ENCODE measurements around the gene EXO1.
"Not testable (repeated sequence)": the region's sequence is repeated elsewhere in the genome, so short reads cannot be mapped to it uniquely, and the experiment has no call there.

Gene EXO1

GRCh38 chr1:241837416-241837815 lies 10.6 kb upstream of the EXO1 start:
- no peak for DNase-seq

GRCh38 chr1:241837901-241838300 lies 10.1 kb upstream of the EXO1 start:
- peak; percentile 84 for DNase-seq

GRCh38 chr1:241838897-241839296 lies 9.1 kb upstream of the EXO1 start:
- DNase-seq: peak; percentile 8

GRCh38 chr1:241839369-241839979 lies 8.5 kb upstream of the EXO1 start:
- no peak for DNase-seq

- DNase-seq: no peak
These were observed 7.8 kb upstream of the EXO1 start for GRCh38 chr1:241840164-241840563.

GRCh38 chr1:241841691-241842090 lies 6.3 kb upstream of the EXO1 start:
- DNase-seq: no peak

GRCh38 chr1:241842565-241842964 lies 5.4 kb upstream of the EXO1 start:
- peak; percentile 59 for DNase-seq

- DNase-seq: no peak
These were observed 3.4 kb upstream of the EXO1 start for GRCh38 chr1:241844593-241844992.

GRCh38 chr1:241846375-241846774 lies 1.6 kb upstream of the EXO1 start:
- no peak for DNase-seq

GRCh38 chr1:241846862-241847539 lies 1.0 kb upstream of the EXO1 start:
- DNase-seq: no peak

GRCh38 chr1:241847540-241847795 lies 536 bp upstream of the EXO1 start:
- no peak for DNase-seq

- DNase-seq: no peak
These were observed 811 bp downstream of the EXO1 start for GRCh38 chr1:241848686-241849344.

- no peak for DNase-seq
These were observed 1.3 kb downstream of the EXO1 start for GRCh38 chr1:241849345-241849695.

GRCh38 chr1:241855545-241856140 lies 7.6 kb downstream of the EXO1 start:
- not testable (repeated sequence) for DNase-seq

- DNase-seq: no peak
These were observed 9.1 kb downstream of the EXO1 start for GRCh38 chr1:241857131-241857530.

GRCh38 chr1:241860922-241861321 lies 12.9 kb downstream of the EXO1 start:
- DNase-seq: no peak

GRCh38 chr1:241869022-241869421 lies 21.0 kb downstream of the EXO1 start:
- no peak for DNase-seq

GRCh38 chr1:241870336-241870735 lies 22.3 kb downstream of the EXO1 start:
- no peak for DNase-seq

GRCh38 chr1:241870746-241871430 lies 22.9 kb downstream of the EXO1 start:
- no peak for DNase-seq

GRCh38 chr1:241881440-241881839 lies 33.4 kb downstream of the EXO1 start:
- no peak for DNase-seq

GRCh38 chr1:241883159-241883558 lies 35.2 kb downstream of the EXO1 start:
- DNase-seq: no peak

- DNase-seq: peak; percentile 5
These were observed 40.2 kb downstream of the EXO1 start for GRCh38 chr1:241888232-241888631.

- DNase-seq: no peak
These were observed 43.3 kb downstream of the EXO1 start for GRCh38 chr1:241891296-241891695.
